ENCODE measurements around the gene NBEA.

NBEA gene

DNA sequence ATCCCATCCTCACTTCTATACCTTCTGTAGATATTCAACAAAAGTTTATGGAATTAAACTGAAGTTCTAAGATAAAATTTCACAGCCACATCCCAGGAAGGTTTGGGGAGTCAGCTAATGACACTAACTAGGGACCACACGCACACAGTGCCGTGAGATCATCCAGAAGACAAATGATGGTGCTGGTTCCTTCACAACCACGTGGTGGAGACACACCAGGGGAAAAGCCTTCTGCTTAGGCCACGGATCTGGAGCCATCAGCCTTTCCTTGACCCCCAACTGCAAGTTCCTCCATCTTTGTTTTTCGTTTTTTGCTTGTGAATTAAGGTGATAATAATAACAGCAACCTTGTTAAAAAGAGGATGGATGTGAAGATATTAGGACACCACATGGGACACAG, 776.0 kb downstream of the NBEA start:
- no peak for DNase-seq

DNA sequence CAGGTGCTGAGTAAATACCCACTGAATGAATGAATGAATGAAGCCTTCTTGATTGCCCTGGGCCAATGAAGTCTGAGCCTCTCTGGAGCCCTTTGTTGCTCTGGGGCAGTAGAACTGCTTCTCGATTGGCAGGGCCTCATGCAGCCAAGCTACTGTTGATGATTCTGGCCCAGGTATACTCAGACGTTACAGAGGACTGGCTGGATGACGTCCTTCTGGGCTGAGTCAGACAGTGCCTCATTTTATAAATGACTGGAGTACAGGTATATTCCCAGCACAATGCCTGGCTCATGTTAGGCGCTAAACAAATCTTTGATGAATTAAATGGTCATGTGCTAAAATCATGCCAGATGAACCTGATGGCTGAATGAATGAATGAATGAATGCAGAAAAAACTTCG, 778.2 kb downstream of the NBEA start:
- DNase-seq: no peak

DNA sequence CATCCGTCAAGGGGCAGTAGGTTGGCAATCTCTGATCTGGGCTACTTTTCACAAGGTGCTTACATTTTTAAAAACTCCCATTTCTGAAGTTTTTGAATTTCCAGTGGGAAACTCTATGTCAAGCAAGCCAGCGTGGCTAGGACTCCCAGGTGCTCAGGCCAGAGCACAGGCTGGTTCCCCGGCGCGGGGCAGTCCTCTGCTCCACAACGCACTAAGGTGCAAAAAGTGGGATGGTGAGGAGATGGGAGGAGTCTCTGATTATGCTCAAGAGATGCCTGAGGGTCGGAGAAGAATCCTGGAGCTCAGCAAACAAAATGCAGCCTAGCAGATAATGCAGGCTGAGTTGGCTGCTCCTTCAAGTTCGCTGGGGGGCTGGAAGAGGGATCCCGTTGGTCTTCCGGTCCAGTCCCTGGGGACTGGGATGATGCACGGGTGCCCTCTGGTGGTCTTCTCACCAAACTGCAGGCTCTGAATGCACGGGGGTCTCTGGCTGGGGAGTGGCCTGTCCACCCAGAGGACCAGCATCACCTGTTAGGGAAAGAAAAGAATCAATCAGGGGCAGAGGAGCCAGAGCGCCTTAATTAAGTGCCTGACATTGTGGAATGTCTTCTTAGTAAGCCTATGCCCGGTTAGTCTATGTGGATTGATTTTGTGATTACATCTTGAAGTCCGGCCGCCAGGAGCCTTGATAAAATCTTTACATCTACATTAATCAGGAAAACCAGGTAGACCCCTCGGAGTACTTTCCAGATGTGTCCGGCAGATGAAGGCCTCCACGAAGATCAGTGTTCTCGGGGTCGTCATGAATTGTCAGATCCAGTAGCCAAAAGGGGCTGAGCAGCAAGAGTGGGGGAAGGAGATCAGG, 778.9 kb downstream of the NBEA start:
- peak in 2 of 4 experiments; percentile 4 to 5 for DNase-seq

Measured in activated naive CD4-positive, alpha-beta T cell (primary cell).